HG03571 (cell line): Measurements from ENCODE around the gene OR2T27.
A peak's percentile ranks its signal among the peaks of the same experiment; 100 is the strongest.
"Not testable (repeated sequence)": the region's sequence is repeated elsewhere in the genome, so short reads cannot be mapped to it uniquely, and the experiment has no call there.

ENCODE experiments used
- ATAC-seq: cut with Tn5 transposase; IDR thresholded peaks from one replicate; pipeline ENCODE4 v1.9.1; 2021; ENCODE audit not compliant: unreplicated experiment

The OR2T27 gene

GRCh38 chr1:248655354-248655753 is at the start of gene OR2T27:
TSS of gene OR2T27 (minus strand) at chr1:248655528. CDS start at chr1:248650884, 4,644 bp downstream.
- not testable (repeated sequence) for ATAC-seq

GRCh38 chr1:248704606-248705005 is 49.3 kb upstream of the OR2T27 start:
- ATAC-seq: no peak

GRCh38 chr1:248703674-248704073 is 48.3 kb upstream of the OR2T27 start:
- no peak for ATAC-seq

GRCh38 chr1:248702714-248703113 is 47.4 kb upstream of the OR2T27 start, which contains the start of gene OR14I1:
TSS of gene OR14I1 (minus strand) at chr1:248702766.
- no peak for ATAC-seq

- ATAC-seq: no peak
These were observed 43.8 kb upstream of the OR2T27 start for GRCh38 chr1:248699099-248699498.

GRCh38 chr1:248697907-248698306 is 42.6 kb upstream of the OR2T27 start:
- ATAC-seq: no peak

- no peak for ATAC-seq
These were observed 41.4 kb upstream of the OR2T27 start for GRCh38 chr1:248696774-248697173.

- no peak for ATAC-seq
These were observed 40.9 kb upstream of the OR2T27 start for GRCh38 chr1:248696261-248696660.

- ATAC-seq: no peak
These were observed 40.3 kb upstream of the OR2T27 start for GRCh38 chr1:248695451-248696132.

- ATAC-seq: no peak
These were observed 36.3 kb upstream of the OR2T27 start for GRCh38 chr1:248691567-248692155.

- ATAC-seq: peak; percentile 80
These were observed 33.4 kb upstream of the OR2T27 start for GRCh38 chr1:248688527-248689298.

- peak; percentile 73 for ATAC-seq
These were observed 31.5 kb upstream of the OR2T27 start for GRCh38 chr1:248686815-248687214.

GRCh38 chr1:248681651-248682050 is 26.3 kb upstream of the OR2T27 start:
- no peak for ATAC-seq

- ATAC-seq: no peak
These were observed 14.7 kb upstream of the OR2T27 start for GRCh38 chr1:248670003-248670402.

- peak; percentile 82 for ATAC-seq
These were observed 8.4 kb upstream of the OR2T27 start for GRCh38 chr1:248663453-248664328.

- ATAC-seq: not testable (repeated sequence)
These were observed 1.5 kb upstream of the OR2T27 start for GRCh38 chr1:248656797-248657196.

GRCh38 chr1:248648770-248649536 is 6.4 kb downstream of the OR2T27 start:
- not testable (repeated sequence) for ATAC-seq

GRCh38 chr1:248645178-248645577 is 10.2 kb downstream of the OR2T27 start, which contains the start of gene OR2T35:
TSS of gene OR2T35 (minus strand) at chr1:248645278. CDS start at chr1:248639258, 6,020 bp downstream.
- not testable (repeated sequence) for ATAC-seq

- peak; percentile 59 for ATAC-seq
These were observed 12.2 kb downstream of the OR2T27 start for GRCh38 chr1:248642971-248643651.
